ENCODE data around the gene TANC1. TPM values are rescaled to one million over a fixed set of nuclear protein-coding genes. Genes with fewer than 3 reads are reported as not detected.

TANC1 gene
- total RNA-seq, 1 experiment from 2014 or later, result 12.6 TPM

DNA sequence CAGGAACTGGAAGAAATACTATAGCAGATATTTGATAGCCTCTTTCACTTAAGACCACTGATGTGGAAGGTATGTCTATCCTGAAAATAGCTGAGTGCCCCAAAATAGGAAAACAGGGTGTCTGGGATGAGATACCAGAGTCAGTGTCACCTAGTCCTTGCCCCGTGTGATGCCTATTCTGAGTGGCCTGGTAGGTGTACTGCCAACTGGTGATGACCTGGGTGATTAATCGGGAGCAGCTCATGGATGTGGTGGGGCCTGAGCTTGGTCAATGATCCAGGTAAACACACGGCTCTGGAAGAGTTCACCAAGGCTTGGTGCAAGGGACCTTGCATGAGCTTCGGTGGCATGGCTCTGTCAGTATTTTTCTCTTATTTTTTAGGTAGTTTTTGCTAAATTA lies 95.2 kb downstream of the TANC1 start:
- no peak for DNase-seq (ENCODE audit: low spot score)

GRCh38 chr2:159064446-159065301 lies 96.2 kb downstream of the TANC1 start:
- peak; percentile 34 for DNase-seq (ENCODE audit: low spot score)

GRCh38 chr2:159065313-159065712 lies 96.9 kb downstream of the TANC1 start:
- DNase-seq (ENCODE audit: low spot score), result peak; percentile 39

DNA sequence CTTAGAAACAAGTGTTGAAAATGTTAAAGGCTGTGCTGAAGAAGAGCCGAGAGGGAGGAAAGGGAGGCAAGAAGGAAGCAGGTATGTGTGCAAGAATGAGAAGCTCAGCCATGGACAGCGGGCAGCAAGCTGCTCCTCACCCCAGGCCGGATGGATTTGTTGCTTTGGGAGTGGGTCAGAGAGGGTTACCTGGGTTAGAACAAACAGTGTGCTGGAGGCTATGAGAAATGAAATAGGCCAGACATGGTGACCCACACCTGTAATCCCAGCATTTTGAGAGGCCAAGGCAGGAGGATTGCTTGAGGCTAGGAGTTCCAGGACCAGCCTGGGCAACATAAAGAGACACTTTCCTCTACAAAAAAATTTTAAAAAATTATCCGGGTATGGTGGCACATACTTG lies 97.5 kb downstream of the TANC1 start:
- no peak for DNase-seq (ENCODE audit: low spot score)

GRCh38 chr2:159066541-159067156 lies 98.2 kb downstream of the TANC1 start:
- DNase-seq (ENCODE audit: low spot score), result no peak

DNA sequence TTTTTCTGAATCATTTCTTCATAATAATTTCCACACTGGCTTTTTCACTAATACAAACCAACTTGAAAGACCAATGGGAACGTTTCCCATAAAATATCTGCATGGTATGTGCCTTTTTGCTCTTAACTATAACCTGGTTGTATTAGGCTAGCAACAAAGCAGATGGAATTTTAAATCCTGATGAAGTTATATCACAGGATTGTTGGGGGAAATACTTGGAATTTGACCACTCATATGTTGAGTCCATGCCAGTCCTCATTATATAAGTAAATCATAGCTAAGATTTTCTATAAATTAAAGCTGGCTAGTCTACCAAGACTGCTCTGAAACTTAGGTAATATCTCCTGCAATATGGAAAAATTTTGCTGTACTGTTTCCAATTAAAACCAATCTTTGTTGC lies 99.5 kb downstream of the TANC1 start:
- no peak for DNase-seq (ENCODE audit: low spot score)

DNA sequence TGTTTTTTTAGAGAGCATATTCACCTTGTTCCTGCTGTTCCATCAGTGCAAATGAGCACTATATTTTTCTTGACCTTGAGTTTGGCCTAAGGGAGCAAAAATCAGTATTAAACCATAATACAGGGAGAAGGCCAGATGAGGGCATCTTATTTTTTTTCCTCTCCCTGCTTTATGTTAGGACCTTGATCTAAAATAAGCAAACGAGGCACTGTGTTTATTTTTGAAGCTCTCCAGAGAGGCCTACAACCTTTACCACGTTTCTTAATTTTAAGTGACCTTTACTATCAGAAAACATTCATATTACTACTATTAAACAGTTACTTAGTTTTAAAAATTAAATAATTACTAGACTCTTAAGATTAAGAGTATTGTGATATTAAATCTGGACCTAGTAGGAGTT lies 100.8 kb downstream of the TANC1 start:
- no peak for DNase-seq (ENCODE audit: low spot score)

DNA sequence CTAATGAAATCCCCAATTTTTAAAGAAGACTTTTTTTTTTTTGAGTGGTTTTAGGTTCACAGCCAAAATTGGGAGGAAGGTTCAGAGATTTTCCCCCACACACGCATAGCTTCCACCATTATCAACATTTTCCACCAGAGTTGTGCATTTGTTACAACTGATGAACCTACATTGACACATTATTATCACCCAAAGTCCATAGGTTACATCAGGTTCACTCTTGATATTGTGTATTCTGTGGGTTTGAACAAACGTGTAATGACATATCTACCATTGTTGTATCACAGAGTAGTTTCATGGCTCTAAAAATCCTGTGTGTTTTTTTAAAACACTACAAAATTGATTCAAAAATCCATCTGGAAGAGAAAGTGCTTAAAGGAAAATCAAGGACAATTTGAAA lies 101.8 kb downstream of the TANC1 start:
- DNase-seq (ENCODE audit: low spot score), result no peak

DNA sequence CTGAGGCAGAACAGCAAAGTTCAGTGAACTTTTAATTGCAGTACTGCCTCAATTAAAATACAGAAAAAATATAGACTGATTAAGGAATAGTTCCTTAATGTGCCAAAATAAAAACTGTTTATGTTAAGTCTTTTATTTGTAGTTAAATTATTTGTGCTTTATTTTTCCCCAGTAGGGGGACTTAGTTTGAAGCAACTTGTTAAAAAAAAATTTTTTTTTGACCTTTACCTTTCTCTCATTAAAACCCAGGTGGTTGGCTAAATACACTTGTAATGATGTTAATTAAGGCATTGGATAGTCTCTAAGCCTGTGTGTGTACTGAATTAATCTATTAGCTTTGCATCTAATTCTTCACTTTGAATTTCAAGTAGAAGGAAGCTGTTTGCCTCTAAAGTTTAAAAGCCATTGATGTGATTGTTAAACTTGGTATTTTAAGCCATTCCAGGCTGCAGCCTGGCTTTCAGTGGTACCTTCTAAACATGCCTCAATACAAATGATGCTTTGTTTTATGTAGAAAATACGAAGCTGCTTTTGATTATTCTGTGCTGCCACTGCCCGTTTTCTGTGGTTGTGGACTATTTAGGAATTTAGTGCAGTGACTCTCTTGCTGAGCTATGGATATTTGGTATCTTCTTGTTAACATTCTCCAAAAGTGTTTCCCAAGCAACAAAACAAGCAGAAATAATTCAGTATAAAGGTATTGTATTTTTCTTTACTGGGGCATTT lies 102.9 kb downstream of the TANC1 start:
- DNase-seq (ENCODE audit: low spot score), result no peak

- DNase-seq (ENCODE audit: low spot score), result peak; percentile 54
Measured at GRCh38 chr2:159072795-159073194, 104.4 kb downstream of the TANC1 start.

- DNase-seq (ENCODE audit: low spot score), result peak; percentile 70
Measured at GRCh38 chr2:159073256-159073655, 104.8 kb downstream of the TANC1 start.

DNA sequence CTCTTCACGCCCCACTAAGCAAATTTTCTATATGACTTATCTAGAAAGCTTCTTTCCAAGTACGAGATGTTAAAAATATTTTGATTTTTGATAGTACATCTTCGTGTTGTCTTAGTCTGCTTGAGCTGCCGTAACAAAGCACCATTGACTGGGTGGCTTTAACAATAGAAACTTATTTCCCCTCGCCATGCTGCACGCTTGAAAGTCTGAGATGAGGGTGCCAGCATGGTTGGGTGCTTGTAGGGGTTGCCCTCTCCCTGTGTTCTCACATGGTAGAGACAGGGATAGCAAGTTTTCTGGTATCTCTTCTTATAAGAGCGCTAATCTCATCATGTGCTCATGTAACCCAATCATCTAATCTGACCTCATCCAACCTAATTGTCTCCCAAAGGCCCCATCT lies 106.2 kb downstream of the TANC1 start:
- DNase-seq (ENCODE audit: low spot score), result no peak

DNA sequence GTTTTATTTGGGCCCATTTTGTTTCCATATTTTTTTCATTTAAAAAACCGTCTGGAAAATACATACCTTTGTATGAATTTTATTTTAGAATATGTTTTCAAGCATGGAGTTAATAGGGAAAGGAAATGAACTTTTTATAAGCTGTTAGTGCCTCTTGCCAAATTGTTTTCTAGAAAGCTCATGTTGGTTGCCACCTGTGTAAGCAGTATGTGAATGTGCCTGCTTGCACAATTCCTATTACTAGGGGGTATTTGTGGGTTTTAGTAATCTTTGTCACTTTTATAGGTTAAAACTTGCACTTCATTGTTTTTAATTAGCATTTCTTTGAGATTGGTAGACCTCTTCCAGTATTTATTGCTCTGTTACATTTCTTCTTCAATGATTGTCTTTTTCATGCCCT lies 107.3 kb downstream of the TANC1 start:
- no peak for DNase-seq (ENCODE audit: low spot score)

DNA sequence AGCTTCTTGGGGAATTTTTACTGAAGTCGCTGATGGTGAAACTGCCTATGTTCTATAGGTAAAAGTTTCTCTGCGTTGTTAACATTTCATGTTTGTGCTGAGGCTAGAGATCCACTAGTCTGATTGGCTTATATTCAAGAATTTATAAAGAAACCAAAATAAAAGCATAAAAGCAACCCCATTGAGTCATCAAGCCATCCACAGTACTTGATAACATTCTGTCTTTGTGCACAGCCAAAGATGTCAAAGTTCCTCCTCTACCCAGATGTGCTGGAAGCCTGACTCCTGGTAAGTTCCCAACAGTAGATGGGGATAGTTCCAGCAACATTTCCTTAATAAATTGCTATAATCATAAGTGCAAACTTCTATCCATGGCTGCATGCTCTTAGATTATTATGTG lies 107.8 kb downstream of the TANC1 start:
- peak; percentile 73 for DNase-seq (ENCODE audit: low spot score)

DNA sequence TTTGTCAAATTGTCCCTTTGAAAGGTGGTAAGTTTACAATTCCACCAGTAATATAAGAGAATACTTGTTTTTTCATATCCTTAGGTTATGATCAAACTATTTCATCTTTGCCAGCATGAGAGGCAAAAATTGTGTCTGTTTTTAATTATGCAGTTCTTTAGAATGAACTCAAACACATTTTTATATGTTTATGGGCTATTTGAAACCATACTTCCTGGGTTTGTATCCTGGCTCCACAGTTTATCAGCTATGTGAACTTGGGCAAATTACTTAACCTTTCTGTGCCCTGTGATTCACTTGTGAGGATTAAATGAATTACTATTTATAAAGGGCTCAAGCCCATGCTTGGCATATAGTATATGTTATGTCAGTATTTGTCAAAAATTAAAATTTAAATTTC lies 109.4 kb downstream of the TANC1 start:
- DNase-seq (ENCODE audit: low spot score), result no peak

DNA sequence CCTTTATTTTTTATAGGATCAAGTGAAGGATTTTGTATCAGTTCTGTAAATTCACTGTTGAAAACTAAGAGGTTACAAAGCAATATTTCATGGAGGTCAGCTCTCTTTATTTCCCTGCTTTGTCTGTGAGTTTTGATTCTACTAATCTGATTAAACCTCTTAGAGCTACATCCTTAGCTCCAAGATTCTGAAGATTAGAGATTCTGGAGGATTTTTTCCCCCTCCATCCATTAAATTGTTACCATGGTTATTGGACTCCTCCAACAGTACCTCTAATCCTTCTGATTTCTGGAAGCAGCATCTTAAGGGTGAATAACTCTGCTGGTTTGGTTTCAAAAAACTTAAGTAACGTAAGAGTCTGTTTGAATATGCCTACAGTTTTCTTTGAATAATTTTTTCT lies 110.0 kb downstream of the TANC1 start:
- no peak for DNase-seq (ENCODE audit: low spot score)

- DNase-seq (ENCODE audit: low spot score), result no peak
Measured at GRCh38 chr2:159080641-159081040, 112.2 kb downstream of the TANC1 start.

GRCh38 chr2:159082119-159082518 lies 113.7 kb downstream of the TANC1 start:
- DNase-seq (ENCODE audit: low spot score), result no peak

GRCh38 chr2:159084384-159085370 lies 116.2 kb downstream of the TANC1 start:
- no peak for DNase-seq (ENCODE audit: low spot score)

DNA sequence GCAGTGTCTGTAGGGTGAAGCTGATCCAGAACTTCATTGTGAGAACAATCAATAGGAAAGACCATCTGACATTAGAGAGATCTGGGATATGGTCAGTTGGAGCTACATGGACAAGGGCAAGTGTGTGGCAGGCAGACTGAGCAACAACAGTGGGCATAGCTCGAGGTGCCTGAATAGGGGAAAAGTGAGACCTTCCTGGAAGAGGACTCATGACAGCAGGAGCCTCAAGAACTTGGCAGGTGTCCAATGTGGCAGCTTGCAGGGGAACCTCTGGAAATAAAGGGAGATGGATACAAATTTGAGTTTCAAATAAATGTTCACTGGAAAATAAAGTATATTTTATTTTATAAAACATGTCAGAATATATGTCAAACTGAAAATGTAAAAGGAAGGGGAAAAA lies 117.9 kb downstream of the TANC1 start:
- no peak for DNase-seq (ENCODE audit: low spot score)

- no peak for DNase-seq (ENCODE audit: low spot score)
Measured at GRCh38 chr2:159086826-159087225, 118.4 kb downstream of the TANC1 start.

DNA sequence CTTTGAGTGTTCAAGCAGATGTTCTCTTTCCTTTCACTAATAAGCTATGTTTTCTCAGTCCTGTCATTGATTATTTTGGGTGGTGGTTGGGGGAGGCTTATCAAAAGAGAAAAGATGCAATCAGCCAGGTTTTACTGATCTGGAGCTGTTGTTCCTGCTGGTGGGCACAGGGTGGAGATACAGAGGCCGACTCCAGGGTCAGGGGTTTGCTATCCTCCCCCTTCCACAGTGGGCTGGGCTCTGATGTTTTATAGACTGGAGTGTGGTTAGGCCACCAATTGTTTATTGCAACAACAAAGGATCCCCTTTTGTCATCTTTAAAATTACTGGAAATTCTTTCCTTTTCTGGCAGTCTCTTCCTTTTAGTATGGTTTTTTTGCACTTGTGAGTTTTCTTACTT lies 120.5 kb downstream of the TANC1 start:
- no peak for DNase-seq (ENCODE audit: low spot score)

All from A172 (cell line).